Gastroesophageal sphincter (tissue), 4 donors: ENCODE measurements around the gene PRKAG2. TPM values are rescaled to one million over a fixed set of nuclear protein-coding genes. Genes with fewer than 3 reads are reported as not detected.

Experiments used
- ATAC-seq: fragments of 150-250 bp; one replicate; pipeline ENCODE4 v1.9.1; 2016; ENCODE audit warnings: mild to moderate bottlenecking, moderate library complexity
- H3K27ac ChIP-seq, 4 donors: fragments of 200-600 bp; sonication (generic) in 3 of 4; 1 replicate in 3 of 4; 2 replicates in 1 of 4; pipeline ENCODE4 v1.5.1; 2016 to 2019
- H3K27me3 ChIP-seq: fragments of 200-600 bp; sonication (generic); one replicate; pipeline ENCODE4 v1.5.1; 2019
- H3K36me3 ChIP-seq, 2 donors: fragments of 200-600 bp; sonication (generic); one replicate each; pipeline ENCODE4 v1.5.1; 2019; ENCODE audit warnings: control low read depth in 1 of 2
- H3K4me1 ChIP-seq, 3 donors: fragments of 200-600 bp; sonication (generic); 1 replicate in 2 of 3; 2 replicates in 1 of 3; pipeline ENCODE4 v1.5.1; 2016 to 2019; ENCODE audit warnings: control low read depth in 2 of 3
- H3K4me3 ChIP-seq, 2 donors: fragments of 200-600 bp; sonication (generic); one replicate each; pipeline ENCODE4 v1.5.1; 2019; ENCODE audit warnings: mild to moderate bottlenecking in 1 of 2, moderate library complexity in 1 of 2
- H3K9me3 ChIP-seq, 3 donors: fragments of 200-600 bp; sonication (generic); one replicate each; pipeline ENCODE4 v1.5.1; 2017 to 2019; ENCODE audit warnings: control low read depth in 2 of 3
- CTCF ChIP-seq, 4 experiments: fragments of 200-600 bp in 2 of 4; fragments of 450-650 bp in 2 of 4; sonication (generic) in 1 of 4; IDR thresholded peaks; one replicate each; pipeline ENCODE4 v1.5.1; 2017 to 2019; ENCODE audit warnings: antibody characterized with exemption in 4 of 4, mild to moderate bottlenecking in 2 of 4, moderate library complexity in 2 of 4
- EP300 ChIP-seq: sonication (generic); formaldehyde crosslinking; IDR thresholded peaks from one replicate; pipeline ENCODE4 v1.6.1; 2017; ENCODE audit warnings: antibody characterized with exemption, mild to moderate bottlenecking
- POLR2A ChIP-seq, 2 donors: fragments of 450-650 bp; IDR thresholded peaks; one replicate each; pipeline ENCODE4 v1.6.1; 2017; ENCODE audit warnings: antibody characterized with exemption in 2 of 2, mild to moderate bottlenecking in 2 of 2, moderate library complexity in 1 of 2
- POLR2AphosphoS5 ChIP-seq: sonication (generic); formaldehyde crosslinking; IDR thresholded peaks from one replicate; pipeline ENCODE4 v1.6.1; 2017; ENCODE audit warnings: antibody characterized with exemption
- WGBS, 2 donors: methylation state at CpG; one replicate each; pipeline ENCODE4 v1.1.5; 2018; ENCODE audit warnings: low coverage in 1 of 2; 5-methylcytosine and 5-hydroxymethylcytosine counted together
- total RNA-seq, 4 donors: library from RNA; depleted of rRNA; stranded (reverse); fragments of >200 nt; gene quantifications; one replicate each; pipeline ENCODE4 v1.1.0, GENCODE V29; 2016

PRKAG2 gene
- total RNA-seq, 4 donors from 2014 or later = 48.9 to 89.0 (median 75.7) TPM

DNA sequence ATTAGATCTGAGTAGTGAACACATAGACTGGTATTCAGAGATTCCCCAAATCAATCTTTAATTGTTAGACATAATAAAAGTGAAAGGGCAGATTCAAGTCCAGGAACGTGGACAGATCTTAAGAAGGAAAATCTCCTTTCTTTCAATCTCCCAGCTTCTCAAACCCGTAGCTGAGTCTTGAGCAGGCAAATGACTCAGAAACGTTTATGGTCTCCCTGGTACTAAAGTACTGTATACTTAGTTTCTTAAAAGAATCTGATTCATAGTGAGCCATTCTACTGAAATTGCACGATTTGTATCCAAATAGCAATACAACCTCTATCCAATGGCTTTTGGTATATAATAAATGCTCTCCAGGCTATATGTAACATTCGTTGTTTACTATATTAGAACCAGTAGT is 216.8 kb downstream of the PRKAG2 start:
- H3K36me3 ChIP-seq = no peaks in the 10 kb centered on the region
- peaks cover 0 to 7% (median 2%) of the 10 kb centered on the region in 3 donors for H3K4me1 ChIP-seq
- H3K27me3 ChIP-seq = no peaks in the 10 kb centered on the region
- no peak overlapping the region for H3K27ac ChIP-seq
- WGBS, 2 donors = 72 to 85% methylated on average over 5 of the region's 5 CpGs
- no peaks in the 10 kb centered on the region for H3K9me3 ChIP-seq
- no peak for TF ChIP-seq CTCF (IDR thresholded peaks at IDR 0.05)
- no peak for TF ChIP-seq POLR2A (IDR thresholded peaks at IDR 0.05)
- no peak for TF ChIP-seq EP300
- no peak for TF ChIP-seq POLR2AphosphoS5
- ATAC-seq = no peak
- no peak overlapping the region for H3K4me3 ChIP-seq

- Histone ChIP-seq H3K27me3 (no peaks in the 10 kb centered on the region), H3K27ac (no peak overlapping the region), H3K9me3 (no peaks in the 10 kb centered on the region), H3K4me1 (no peaks in the 10 kb centered on the region), H3K36me3 (no peaks in the 10 kb centered on the region), H3K4me3 (no peak overlapping the region)
- no peak for TF ChIP-seq POLR2AphosphoS5
- TF ChIP-seq POLR2A (IDR thresholded peaks at IDR 0.05) = no peak
- TF ChIP-seq CTCF (IDR thresholded peaks at IDR 0.05) = no peak
- TF ChIP-seq EP300 = no peak
- WGBS, 2 donors = 90 to 94% methylated on average over 4 of the region's 4 CpGs
- no peak for ATAC-seq
Measured at GRCh38 chr7:151659219-151659618, 217.7 kb downstream of the PRKAG2 start.

- WGBS, 2 donors = 72 to 93% methylated on average over 1 of the region's 1 CpG
- no peaks in the 10 kb centered on the region for H3K36me3 ChIP-seq
- no peak overlapping the region for H3K4me3 ChIP-seq
- H3K9me3 ChIP-seq = no peaks in the 10 kb centered on the region
- no peaks in the 10 kb centered on the region for H3K4me1 ChIP-seq
- H3K27ac ChIP-seq = no peak overlapping the region
- no peak for ATAC-seq
- TF ChIP-seq CTCF (IDR thresholded peaks at IDR 0.05) = no peak
- no peak for TF ChIP-seq EP300
- TF ChIP-seq POLR2A (IDR thresholded peaks at IDR 0.05) = no peak
- no peak for TF ChIP-seq POLR2AphosphoS5
- H3K27me3 ChIP-seq = no peaks in the 10 kb centered on the region
Measured at GRCh38 chr7:151658778-151659177, 218.1 kb downstream of the PRKAG2 start.

DNA sequence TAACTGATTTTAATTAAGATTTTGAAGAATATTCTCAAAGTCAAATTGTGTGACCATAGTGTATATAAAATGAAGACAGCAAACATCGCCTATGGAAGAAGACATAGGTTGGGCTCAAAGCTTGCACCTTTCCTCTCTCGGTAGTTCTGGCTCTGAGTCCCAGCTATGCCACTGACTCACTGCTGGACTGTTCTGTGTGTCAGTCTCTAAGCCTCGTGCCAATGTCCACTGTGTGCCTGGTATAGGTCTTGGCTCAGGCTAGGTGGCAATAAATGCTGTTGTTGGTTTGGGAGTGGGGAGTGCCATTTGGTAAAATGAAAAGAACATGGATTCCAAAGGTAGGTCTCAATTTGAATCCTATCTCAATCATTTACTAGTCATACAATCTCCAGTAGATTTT is 219.7 kb downstream of the PRKAG2 start:
- no peaks in the 10 kb centered on the region for H3K27me3 ChIP-seq
- TF ChIP-seq CTCF (IDR thresholded peaks at IDR 0.05) (no peak), POLR2AphosphoS5 (no peak), POLR2A (IDR thresholded peaks at IDR 0.05) (no peak), EP300 (no peak)
- peaks cover 0 to under 1% (median 0%) of the 10 kb centered on the region in 3 donors for H3K4me1 ChIP-seq
- no peaks in the 10 kb centered on the region for H3K36me3 ChIP-seq
- no peak overlapping the region for H3K27ac ChIP-seq
- 66 to 79% methylated on average over 2 to 3 of the region's 3 CpGs for WGBS, 2 donors
- H3K4me3 ChIP-seq = no peak overlapping the region
- no peak for ATAC-seq
- no peaks in the 10 kb centered on the region for H3K9me3 ChIP-seq

DNA sequence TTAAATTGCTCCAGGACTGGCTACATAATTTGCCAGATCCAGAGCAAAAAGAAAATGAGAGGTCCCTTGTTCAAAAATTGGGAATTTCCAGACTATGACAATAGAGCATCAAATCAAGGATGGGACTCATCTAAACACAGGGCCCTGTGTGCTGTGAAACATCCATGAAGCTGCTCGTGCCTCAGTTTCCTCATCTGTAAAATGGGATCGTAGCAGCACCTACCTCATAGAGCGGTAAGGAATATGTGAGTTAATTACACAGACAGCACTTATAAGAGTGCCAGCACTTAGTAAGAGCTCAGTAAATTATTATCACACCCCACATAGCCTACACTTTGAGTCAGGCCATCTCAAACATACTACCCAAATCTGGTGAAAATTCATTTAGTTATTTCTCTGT is 221.4 kb downstream of the PRKAG2 start:
- 94% methylated on average over 3 of the region's 3 CpGs for WGBS, 2 donors
- no peaks in the 10 kb centered on the region for H3K36me3 ChIP-seq
- TF ChIP-seq POLR2AphosphoS5 (no peak), POLR2A (IDR thresholded peaks at IDR 0.05) (no peak), EP300 (no peak), CTCF (IDR thresholded peaks at IDR 0.05) (no peak)

More for the DNA sequence above, 221.4 kb downstream of the PRKAG2 start:
- Histone ChIP-seq H3K27ac (no peak overlapping the region), H3K4me1 (peaks cover 5 to 17% (median 6%) of the 10 kb centered on the region in 3 donors), H3K4me3 (no peak overlapping the region), H3K27me3 (no peaks in the 10 kb centered on the region), H3K9me3 (no peaks in the 10 kb centered on the region)
- no peak for ATAC-seq
